GM21723 (cell line): ENCODE measurements around the gene IQCH.

Experiments
- ATAC-seq: cut with Tn5 transposase; IDR thresholded peaks from one replicate; pipeline ENCODE4 v1.9.1; 2021; ENCODE audit warnings: mild to moderate bottlenecking, moderate library complexity; ENCODE audit not compliant: unreplicated experiment

The IQCH gene

DNA sequence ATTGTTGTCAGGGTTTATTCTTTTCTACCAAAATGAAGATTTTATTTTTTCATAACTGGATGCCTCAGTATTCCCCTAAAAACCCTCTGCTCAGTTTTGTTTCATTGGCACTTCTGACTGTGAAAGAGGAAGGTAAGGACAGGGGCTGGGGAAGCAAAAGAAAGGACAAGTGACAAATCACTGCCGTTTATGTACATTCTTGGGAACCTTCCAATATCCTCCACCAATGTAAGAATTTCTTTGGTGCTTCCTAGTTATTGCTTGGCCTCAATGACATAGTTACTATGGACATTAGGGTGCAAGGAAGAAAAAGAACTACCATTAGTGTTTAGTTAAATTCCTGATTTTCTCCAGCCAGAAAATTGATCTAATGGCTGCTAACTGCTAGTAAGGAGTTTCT lies 135.4 kb downstream of the IQCH start:
- no peak for ATAC-seq

DNA sequence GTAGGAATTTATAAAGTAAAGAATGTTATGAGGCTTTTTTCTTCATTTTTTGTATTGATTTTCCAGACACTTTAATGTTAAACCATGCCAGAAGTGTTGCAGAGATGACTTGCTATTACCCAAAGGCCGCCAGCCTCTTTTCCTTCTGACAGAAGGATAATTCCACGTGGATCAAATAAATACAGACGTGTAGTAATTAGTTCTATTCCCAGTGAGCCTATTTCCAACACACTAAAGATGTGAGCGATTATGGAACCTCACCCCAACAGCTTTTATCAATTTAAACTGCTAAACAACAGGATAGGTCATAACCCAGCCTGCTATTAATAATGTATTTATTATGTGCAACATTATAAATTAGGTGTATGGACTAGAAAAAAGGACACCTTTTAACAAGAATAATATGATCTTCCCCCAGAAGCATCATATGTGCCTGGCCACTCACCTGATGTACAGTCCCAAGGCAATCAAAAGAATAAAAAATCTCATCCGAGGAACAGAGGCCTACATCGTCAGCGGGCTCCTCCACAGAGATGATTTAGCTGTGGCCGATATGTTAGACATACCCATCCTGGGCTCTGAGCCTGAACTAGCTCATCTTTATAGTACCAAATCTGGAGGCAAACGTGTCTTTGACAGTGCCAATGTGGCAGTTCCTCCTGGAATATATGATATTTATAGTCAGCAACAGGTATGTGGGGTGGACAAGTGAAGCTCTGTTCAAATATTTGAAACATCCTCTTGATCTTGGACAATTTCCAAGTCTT lies 140.5 kb downstream of the IQCH start:
- no peak for ATAC-seq

DNA sequence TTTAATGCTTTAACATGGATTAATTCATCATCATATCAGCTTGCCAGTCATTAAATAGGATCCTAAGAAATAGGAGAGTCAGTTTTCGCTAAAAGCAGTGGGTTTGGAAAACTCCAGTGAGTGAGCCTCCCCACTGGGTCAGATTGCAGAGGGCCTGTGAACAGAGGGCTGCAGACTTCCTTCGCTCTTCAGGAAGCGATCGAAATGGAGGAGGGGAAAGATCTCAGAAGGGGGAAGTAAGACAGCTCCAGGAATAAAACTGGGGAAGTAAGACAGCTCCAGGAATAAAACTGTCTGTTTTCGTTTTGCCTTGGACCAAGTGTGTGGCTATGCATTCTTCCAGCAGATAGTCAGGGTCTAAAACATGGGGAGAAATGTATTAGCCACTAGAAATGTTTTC lies 141.5 kb downstream of the IQCH start:
- no peak for ATAC-seq

DNA sequence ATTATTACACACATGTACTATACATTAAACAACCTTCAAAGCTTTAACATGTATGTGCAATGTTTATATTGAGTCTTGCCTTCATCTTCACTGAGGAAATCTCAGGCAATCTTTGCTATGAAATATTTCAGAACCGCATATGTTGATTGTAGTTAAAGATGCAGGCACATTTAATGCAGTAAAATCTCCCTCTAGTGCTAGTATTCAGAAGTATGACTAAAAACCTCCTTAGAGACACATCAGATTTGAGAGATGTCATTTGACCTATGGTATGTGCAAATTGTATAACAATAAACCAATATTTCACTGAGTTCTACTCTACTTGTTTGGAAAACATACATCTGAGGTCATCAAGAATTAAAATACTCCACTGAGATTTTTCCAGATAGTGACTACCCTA lies 142.6 kb downstream of the IQCH start:
- ATAC-seq: no peak

DNA sequence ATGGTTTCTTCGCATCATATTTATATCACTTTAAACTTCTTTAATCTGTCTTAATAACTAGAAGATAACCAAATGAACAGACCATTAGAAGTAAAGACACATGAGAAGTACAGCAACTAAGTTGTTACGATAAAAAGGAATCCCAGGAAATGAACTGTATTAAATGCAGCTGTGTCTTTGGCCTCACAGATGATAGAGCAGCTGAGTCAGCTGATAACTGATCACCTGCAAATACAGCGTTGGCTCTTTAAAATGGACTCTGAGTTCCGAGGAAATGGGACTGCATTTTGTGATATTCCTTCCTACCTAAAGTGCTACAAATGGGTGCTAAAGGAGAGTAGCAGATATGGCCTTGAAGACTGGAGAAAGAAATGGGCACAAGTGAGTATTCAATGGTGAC lies 145.3 kb downstream of the IQCH start:
- no peak for ATAC-seq

DNA sequence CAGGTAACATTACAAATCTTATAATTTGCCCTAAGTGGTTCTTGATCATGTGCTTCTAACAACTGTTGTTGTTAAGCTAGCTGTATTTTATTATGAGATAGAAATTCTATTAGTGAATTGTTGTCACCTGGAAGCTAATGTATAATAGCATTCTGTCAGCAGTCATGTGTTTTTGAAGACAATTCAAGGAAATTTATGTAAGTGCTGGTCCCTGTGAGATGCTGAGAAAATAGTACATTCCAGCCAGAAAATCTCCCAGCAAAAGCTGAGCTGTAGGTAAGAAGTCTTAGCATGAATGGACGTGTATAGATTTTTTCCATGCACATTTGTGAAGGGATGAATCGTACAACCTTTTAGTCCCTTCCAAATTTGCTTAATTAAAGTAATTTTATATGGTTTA lies 146.3 kb downstream of the IQCH start:
- ATAC-seq: no peak

DNA sequence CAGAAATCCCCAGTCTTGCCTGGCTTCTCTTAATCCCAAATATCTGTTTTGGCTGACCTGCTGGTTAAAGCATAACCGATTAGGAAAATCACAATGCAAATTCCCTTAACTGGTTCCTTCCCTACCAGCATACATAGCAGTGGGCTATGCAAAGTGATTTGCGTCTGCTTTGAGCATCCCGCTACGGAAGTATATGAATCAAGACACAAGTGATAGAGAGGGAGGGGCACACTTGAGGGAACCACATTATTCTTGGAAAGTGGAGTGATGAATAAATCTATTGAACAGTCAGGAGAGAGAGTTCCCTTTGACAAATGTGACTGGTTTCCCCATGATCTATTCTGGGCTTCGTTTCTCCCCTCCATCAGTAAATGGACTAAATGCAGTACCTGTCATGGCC lies 146.8 kb downstream of the IQCH start:
- ATAC-seq: no peak

DNA sequence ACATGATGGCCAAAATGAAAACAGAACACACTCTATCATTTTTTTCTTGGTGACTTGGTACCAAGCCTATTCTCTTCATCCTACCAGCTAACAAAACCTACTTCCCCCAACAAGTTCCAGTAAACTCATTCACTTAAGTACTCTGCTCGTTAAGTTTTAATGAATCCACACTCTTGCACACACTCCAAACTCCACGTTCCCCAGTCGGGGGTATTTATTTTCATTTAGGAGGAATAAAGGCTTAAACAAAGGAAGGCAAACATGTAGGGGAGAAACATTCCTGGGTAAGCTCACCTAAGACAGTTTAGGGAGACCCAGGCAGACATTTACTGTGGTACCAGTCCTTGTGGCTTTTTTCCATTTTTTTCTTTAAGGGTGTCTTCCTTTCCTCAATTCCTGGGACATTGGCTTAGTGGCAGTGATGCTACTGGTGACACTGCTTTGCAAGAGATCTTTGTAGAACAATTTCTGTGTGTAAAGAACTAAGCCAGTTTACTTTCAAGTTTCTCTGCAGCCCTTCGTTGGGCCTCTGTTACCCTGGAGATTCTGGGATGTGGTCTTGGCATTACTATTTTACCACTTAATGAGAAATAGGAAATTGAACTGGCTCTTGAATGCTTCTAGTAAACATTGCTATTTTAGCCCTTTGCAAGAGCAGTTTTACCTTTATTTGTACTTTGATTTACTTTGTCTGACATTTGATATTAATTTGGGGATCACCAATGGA lies 149.0 kb downstream of the IQCH start:
- no peak for ATAC-seq

DNA sequence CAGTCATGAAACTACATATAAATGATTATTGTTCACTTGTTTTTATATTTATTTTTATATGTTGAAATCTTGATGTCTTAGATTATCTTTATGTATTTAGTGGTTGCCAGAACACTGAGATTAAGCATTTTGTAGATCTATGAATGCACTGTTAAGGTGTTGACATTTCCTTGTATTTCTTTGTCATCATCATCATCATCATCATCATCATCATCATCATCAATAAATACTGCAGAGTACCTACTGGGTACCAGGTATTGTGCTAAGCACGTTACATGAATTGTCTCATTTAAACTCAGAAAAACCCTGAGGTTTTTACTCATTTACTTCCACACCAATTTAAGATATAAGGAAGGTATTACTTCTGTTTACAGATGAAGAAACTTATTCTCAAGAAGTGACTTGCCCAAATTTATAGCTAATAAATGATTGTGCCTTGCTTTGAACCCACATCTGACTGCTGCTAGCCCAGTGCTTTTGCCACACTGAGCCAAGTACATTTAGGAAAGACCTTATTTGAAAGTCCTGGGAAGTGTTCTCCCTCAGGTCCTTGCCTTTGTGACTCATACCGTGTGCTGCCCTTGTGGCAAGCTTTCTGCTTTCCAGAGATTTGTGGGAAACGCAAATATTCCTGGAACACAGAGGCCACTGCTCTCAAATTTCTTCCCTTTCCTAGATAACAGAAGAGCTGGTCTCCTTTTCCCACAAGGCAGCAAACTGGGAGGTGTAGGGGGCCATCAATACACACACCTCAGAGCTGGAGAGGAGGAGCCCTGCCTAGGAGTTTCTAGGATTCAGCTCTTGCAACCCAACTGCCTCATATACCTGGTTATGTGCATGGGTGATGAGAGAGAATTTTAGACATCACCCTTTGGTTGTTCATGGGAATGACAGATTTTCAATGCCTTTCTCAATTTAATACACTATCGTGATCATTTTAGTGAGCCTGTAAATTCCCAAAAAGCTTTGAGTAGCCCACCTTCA lies 150.9 kb downstream of the IQCH start:
- ATAC-seq: no peak

DNA sequence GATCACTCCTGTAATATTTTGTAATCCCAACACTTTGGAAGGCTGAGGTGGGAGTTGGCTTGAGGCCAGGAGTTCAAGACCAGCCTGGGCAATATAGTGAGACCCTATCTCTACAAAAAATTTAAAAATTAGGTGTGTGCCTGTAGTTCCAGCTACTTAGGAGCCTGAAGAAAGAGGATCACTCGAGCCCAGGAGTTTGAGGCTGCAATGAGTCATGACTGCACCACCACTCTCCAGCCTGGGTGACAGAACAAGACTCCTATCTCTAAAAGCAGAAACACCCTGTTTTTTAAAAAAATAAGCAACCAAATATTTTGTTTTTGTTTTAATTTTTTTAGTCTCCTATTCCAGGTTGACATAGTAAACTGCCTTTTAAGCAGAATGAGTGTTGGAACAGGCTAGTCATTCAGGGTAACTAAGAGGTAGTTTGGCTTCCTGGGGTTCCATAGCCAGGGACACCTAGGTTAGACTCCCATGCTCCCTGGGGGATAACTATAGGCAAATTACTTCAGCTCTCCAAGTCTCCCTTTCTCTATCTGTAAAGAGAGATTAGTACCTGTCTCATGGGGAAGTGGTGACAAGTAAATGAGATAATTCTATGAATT lies 151.8 kb downstream of the IQCH start:
- ATAC-seq: no peak

DNA sequence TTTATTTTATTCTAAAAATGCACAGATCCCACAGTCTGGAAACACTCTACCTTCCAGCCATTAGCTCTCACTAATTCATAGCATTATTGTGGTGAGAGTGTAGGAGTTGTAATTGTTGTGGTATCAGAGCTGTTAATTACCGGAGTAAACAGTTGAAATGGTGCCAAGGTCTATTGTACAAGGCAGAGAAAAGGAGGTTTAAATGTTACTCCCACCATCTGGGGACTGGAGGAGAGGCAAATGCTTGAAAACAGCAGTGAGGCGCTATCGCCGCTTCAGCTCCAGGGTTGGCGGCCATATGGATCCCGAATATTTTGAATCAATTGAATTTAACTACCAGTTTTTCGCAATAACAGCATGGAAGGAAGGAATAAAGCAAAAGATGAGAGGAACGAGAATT lies 153.2 kb downstream of the IQCH start:
- no peak for ATAC-seq

DNA sequence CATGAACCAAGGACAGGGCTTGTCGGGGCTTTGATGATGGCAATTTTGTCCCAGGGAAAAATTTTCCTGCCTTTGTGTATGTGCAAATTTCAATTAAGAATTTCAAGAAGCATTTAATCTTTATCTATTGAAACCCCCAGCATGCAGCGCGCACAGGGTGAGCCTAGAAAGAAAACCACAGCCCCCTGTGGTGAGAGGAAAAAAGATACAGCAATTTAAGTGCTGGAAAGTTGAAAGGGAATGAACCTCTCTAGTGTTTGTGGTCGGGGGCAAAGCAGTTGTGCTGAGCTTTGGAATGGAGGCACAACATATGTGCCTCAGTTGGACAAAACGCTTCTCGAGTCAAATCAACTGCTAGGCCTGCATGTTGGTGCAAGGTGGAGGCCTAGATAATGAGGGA lies 154.6 kb downstream of the IQCH start:
- ATAC-seq: no peak

DNA sequence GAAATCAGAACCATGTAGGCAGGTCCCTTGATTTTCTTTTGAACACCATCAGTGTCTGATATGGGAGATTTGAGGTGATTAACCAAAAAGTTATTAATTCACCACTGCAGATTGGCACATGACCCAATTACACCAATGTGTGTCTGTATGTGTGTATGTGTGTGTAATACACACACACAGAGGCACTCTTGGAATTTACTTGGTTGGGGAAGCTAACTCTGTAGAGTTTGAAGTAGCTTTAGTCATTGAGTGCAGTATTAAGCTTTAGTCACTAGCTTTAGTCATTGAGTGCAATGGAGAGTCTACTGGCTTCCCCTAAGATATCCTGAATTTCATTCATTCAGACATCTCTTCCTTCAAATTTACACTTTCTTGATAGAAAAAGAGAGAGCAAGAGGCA lies 156.9 kb downstream of the IQCH start:
- no peak for ATAC-seq

DNA sequence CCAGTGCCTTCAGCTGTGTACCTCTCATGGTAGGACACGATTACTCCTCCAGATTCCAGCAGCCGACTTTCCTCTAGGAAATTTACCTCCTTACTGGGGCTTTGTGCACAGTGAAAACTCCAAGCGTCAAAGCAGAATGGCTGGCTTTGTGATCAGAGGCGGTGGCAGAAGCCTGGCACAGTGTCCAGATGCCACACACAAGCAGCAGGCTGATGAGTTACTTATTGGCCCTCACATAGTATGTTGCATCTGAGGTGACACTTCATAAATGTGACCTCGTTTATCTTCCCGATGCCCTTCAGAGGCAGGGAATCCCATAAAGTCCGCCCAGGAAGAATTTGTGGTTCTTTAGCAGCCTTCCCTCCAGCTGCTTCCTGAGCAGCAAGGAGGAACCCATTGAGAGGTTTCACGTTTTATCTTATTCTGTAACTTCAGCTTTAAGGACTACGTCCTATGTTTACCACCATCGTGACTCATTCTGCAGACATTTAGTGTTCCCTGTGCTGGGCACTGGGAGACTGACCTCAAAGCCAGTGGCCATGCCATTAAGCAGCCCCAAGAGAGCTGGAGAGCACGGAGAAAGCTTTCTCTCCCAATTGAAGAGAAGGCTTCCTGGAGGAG lies 159.3 kb downstream of the IQCH start:
- ATAC-seq: no peak

DNA sequence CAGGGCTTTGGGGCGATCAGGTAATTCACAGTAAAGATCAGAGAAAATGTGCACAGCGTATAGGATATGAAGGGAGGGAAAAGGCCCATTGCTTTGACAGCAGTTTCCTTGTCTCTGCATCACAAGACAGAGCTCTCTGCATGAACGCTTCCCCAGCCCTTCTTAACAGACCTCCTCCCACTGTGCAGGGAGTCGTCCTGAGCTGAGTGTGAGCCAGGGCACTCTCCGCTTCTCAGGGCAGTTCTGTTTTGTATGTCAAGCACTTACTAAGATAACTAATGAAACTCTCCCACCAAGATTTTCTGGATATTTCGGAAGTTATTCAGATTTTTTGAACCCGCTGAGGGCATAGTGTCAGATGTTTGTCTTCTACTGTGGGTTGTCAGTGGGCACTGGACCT lies 160.6 kb downstream of the IQCH start:
- no peak for ATAC-seq

DNA sequence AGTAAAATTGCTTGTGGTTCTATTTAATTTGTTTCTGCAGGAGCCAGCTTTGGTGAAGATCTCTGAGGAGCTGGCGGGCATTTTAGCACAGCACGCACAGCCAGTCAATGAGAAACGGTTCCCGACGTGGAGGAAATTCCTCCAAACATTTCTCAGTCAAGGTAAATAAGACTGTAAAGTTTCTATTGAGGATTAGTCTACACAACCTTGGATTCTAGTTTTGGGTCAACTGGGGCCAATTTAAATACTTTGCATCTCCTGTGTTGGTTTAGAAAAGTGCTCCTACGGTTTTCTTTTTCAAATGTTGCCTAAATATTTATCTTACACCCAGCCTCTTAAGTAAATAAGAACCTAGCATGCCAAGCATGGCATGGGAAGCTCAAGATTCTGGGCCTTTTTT lies 162.3 kb downstream of the IQCH start:
- no peak for ATAC-seq

DNA sequence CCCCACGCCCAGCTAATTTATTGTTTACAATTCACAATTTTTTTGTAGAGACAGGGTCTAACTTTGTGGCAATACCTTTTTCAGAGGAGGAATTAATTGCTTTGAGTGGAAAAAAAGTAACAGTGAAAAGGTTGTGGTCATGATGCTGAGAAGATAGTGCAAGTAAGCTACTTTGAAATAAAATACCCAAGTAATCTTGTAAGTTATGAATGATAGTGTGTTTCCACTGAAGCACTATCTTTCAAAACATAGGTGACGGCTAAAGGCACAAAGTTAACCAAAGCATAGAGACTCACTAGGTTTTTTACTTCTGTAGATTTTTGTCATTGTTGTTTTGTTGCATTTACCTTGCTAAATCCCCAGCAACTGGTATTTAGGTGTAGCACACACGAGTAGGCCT lies 165.1 kb downstream of the IQCH start:
- ATAC-seq: no peak

DNA sequence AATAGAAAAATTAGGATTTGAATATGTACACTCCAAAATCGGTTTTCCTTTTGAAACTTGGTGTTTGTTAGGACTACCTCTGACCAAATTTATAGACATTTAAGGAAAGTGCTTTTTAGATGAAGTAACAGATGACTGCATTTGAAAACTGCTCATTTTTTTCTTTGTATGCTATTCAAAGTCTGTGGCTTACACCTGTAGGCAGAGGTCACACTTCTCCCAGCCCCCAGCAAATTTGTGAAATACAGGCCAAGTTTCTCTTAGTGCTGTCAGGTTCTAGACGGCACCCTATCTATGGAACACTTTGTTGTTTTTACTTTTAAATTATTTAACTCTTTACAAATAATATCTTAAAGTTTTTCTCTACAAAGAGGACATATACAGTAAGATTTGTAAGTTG lies 165.6 kb downstream of the IQCH start:
- no peak for ATAC-seq

DNA sequence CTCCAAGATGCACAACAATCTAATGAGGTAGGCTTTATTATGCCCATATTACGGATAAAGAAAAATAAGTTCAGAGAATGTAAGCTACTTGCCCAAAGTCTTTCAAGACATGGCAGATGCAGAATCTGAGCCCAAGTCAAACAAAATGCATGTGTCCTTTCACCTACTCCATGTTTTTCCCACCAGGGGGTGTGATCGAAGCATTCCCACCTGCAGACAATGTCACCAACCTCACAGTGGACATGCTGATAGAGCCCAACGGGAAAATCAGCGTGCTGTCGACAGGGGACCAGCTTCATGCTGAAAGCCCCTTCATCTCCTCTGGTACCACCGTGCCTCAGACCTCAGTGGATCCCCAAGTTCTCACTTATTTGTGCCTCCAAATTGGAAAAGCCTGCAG lies 166.5 kb downstream of the IQCH start:
- ATAC-seq: no peak

DNA sequence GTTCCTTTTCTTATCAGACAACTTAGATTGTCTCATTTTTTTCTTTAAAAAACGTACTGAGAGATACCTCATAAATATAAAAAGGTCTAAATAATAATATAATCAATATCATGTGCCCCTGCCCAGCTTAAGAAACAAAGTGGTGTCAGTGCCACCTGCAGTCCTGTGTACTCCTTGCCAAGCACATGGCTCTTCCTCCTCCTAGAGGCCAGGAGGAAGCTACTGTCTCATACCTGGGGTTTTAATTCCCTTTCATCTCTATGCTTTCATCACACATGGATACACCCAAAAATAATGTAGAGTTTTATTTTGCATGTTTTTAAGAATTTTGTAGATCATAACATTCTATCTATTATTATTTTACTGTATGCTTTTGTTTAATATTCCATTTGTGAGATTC lies 167.7 kb downstream of the IQCH start:
- no peak for ATAC-seq
